Body of pancreas (tissue), 4 donors: ENCODE results near the gene EFNA3. TPM values are rescaled to one million over a fixed set of nuclear protein-coding genes. Genes with fewer than 3 reads are reported as not detected.
A peak's percentile ranks its signal among the peaks of the same experiment; 100 is the strongest.

Source experiments
- ATAC-seq: fragments of 150-250 bp; one replicate; pipeline ENCODE4 v1.9.1; 2016
- DNase-seq, 4 donors: peaks; one replicate each; pipeline ENCODE4 v3.0.0-alpha.2; 2019
- H3K27ac ChIP-seq, 4 donors: fragments of 200-600 bp; sonication (generic); 1 replicate in 3 of 4; 2 replicates in 1 of 4; pipeline versions ENCODE4 v1.5.1 to v1.6.1; 2016 to 2019; ENCODE audit warnings: mild to moderate bottlenecking in 1 of 4, mixed read lengths in 1 of 4, moderate library complexity in 1 of 4
- H3K27me3 ChIP-seq, 2 donors: fragments of 200-600 bp; sonication (generic); one replicate each; pipeline ENCODE4 v1.6.0; 2016; ENCODE audit warnings: mild to moderate bottlenecking in 1 of 2
- H3K36me3 ChIP-seq, 2 donors: fragments of 200-600 bp; sonication (generic); replicated peaks in 1 of 2; 2 replicates each; pipeline ENCODE4 v1.5.1; 2016; ENCODE audit warnings: low read depth in 2 of 2; ENCODE audit not compliant: insufficient read depth in 1 of 2
- H3K4me1 ChIP-seq: fragments of 200-600 bp; sonication (generic); one replicate; pipeline ENCODE4 v1.6.0; 2016
- H3K4me3 ChIP-seq, 2 donors: fragments of 200-600 bp; sonication (generic); 1 replicate in 1 of 2; 2 replicates in 1 of 2; pipeline ENCODE4 v1.5.1; 2016 to 2019
- H3K9me3 ChIP-seq, 3 donors: fragments of 200-600 bp; sonication (generic); 1 replicate in 2 of 3; 2 replicates in 1 of 3; pipeline ENCODE4 v1.5.1; 2016
- POLR2A ChIP-seq, 3 donors: fragments of 450-650 bp; IDR thresholded peaks; one replicate each; pipeline ENCODE4 v1.6.1; 2016; ENCODE audit warnings: antibody characterized with exemption in 3 of 3, mild to moderate bottlenecking in 2 of 3
- WGBS, 2 donors: methylation state at CpG; one replicate each; pipeline ENCODE4 v1.1.5; 2017; 5-methylcytosine and 5-hydroxymethylcytosine counted together
- intact Hi-C: fragments of 100-400 bp; cut with DNase I; formaldehyde crosslinking; loops from one replicate; pipeline ENCODE4 v1.15.1; 2023
- total RNA-seq, 2 donors: library from RNA; depleted of rRNA; stranded (reverse); fragments of >200 nt; gene quantifications; one replicate each; pipeline ENCODE4 v1.1.0, GENCODE V29; 2016
- TF ChIP-seq, protein P1 (sequence below), 7 experiments: fragments of 450-650 bp in 4 of 7; fragments of 200-600 bp in 3 of 7; sonication (generic) in 3 of 7; IDR thresholded peaks; one replicate each; pipeline ENCODE4 v1.5.1; 2016 to 2019; ENCODE audit warnings: antibody characterized with exemption in 7 of 7

EFNA3 gene
- 1 to 10 TPM in 1 of 2 donors, not detected in 1; 1.8 TPM for total RNA-seq

DNA sequence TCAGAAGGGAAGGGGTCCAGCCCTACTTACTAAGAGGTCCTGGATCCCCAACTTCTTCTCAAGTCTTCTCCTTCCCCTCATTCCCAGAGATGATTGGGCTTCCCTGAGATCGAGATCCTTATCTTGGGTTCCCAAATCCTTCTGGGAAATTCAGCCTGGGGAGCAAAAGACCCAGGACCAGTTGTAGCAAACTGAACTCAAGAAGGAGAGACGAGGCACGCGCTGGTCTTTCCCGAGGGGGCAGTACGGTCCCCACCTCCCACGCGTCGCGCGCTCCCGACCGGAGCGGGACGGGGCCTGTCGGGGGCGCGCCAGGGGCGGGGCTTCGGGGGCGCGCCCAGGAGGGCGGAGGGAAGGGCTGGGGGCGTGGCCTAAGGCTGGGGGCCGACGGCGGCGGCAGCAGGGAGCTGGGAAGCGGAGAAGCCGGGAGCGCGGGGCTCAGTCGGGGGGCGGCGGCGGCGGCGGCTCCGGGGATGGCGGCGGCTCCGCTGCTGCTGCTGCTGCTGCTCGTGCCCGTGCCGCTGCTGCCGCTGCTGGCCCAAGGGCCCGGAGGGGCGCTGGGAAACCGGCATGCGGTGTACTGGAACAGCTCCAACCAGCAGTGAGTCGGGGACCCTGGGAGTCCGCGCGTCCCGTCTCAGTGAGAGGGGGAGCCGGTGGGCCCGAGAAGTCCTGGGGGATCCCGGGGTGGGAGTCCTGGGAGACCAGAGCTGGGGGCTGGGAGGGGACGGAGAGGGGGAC, at the start of gene EFNA3:
TSS of gene EFNA3 (plus strand) at position 369 of the 741 bp plus-strand sequence. CDS start at position 474, 105 bp downstream.
- no peaks in the 10 kb centered on the region for H3K36me3 ChIP-seq
- ATAC-seq (peak; percentile 58), DNase-seq (peak; percentile 50 to 73 (median 64))
- H3K4me1 ChIP-seq = peaks cover 45% of the 10 kb centered on the region
- TF ChIP-seq, protein P1, sequence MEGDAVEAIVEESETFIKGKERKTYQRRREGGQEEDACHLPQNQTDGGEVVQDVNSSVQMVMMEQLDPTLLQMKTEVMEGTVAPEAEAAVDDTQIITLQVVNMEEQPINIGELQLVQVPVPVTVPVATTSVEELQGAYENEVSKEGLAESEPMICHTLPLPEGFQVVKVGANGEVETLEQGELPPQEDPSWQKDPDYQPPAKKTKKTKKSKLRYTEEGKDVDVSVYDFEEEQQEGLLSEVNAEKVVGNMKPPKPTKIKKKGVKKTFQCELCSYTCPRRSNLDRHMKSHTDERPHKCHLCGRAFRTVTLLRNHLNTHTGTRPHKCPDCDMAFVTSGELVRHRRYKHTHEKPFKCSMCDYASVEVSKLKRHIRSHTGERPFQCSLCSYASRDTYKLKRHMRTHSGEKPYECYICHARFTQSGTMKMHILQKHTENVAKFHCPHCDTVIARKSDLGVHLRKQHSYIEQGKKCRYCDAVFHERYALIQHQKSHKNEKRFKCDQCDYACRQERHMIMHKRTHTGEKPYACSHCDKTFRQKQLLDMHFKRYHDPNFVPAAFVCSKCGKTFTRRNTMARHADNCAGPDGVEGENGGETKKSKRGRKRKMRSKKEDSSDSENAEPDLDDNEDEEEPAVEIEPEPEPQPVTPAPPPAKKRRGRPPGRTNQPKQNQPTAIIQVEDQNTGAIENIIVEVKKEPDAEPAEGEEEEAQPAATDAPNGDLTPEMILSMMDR (IDR thresholded peaks at IDR 0.05) = no peak
- TF ChIP-seq POLR2A (IDR thresholded peaks at IDR 0.05) = no peak
- no peak within 1 kb of the TSS for H3K27ac ChIP-seq
- H3K9me3 ChIP-seq = no peaks in the 10 kb centered on the region
- intact Hi-C loops = no loop called here
- H3K27me3 ChIP-seq = peaks cover 4 to 44% of the 10 kb centered on the region in 2 donors
- WGBS, 2 donors = 1 to 6% methylated on average over 6 to 58 of the region's 59 CpGs
- H3K4me3 ChIP-seq = peak within 1 kb of the TSS; percentile 14 to 17

DNA sequence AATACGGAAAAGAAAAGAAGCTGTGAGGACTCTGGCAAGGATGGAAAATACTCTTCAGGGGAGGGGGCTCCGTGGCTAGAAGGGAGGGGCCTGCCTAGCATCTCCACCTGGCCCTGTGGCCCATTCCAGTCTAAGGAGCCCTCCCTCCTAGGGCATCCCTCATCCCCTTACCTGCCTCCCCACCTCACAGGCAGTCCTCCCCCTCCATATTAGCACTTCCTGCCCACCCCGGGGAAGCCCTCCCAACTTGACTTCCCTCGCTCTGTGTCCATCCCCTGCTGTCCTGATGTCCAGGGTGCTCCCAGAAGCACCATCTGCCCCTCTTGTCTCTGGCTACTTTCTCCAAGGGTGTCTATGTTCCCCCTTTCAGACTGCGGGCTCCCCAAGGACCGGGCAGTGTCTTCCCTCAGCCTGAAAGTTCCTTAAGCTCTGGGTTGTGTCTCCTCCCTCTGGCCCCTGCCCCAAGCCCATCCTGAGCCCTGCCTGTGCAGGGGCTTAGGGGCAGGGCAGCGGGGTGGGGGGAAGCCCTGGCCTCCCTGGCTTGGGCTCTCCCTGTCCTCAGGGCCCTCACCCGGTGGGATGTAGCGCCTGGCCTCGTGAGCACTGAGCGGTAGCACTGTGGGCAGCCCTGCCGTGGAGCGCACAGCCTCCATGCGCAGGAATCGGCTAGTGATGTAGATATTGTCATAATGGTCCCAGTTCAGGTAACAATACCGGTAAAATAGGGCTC, 49.0 kb upstream of the EFNA3 start:
- Histone ChIP-seq H3K36me3 (no peaks in the 10 kb centered on the region), H3K27me3 (no peaks in the 10 kb centered on the region), H3K9me3 (no peaks in the 10 kb centered on the region), H3K27ac (no peak overlapping the region), H3K4me3 (no peak overlapping the region), H3K4me1 (peaks cover 8% of the 10 kb centered on the region)
- TF ChIP-seq, protein P1 (IDR thresholded peaks at IDR 0.05) = no peak
- TF ChIP-seq POLR2A (IDR thresholded peaks at IDR 0.05) = no peak
- 80 to 82% methylated on average over 6 to 16 of the region's 16 CpGs for WGBS, 2 donors
- no peak for DNase-seq
- intact Hi-C loops = no loop called here
- ATAC-seq = no peak

DNA sequence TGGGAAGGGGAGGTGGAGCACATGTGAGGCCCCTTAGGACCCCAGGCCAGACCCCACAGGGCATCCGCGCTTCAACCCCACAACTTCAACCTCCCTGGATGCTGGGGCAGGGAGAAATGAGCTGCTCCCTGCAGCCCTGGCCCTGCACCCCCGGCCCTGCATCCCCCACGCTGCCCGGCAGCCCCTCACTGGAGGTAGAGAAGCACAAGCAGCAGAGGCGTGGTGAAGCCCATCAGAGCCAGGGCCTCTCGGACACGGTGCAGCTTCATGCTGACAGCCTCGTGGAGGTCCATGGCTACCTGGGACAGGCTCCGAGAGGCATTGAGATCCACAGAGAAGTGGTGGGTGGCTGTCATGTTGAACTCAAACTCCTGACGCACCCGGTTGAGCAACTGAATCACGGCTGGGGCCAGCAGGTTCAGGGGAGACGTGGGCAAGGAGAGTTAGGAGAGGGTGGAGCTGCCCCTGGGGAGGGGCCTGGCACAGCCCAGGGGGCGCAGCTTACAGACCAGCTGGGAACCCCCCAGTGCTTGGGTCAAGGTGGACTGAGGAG, 48.3 kb upstream of the EFNA3 start:
- Histone ChIP-seq H3K4me1 (peaks cover 3% of the 10 kb centered on the region), H3K36me3 (no peaks in the 10 kb centered on the region), H3K4me3 (no peak overlapping the region), H3K27me3 (no peaks in the 10 kb centered on the region), H3K27ac (no peak overlapping the region), H3K9me3 (no peaks in the 10 kb centered on the region)
- DNase-seq (no peak), ATAC-seq (no peak)
- 84 to 89% methylated on average over 5 to 15 of the region's 15 CpGs for WGBS, 2 donors
- no peak for TF ChIP-seq POLR2A (IDR thresholded peaks at IDR 0.05)
- TF ChIP-seq, protein P1 (IDR thresholded peaks at IDR 0.05) = no peak
- intact Hi-C loops = no loop called here

GRCh38 chr1:155030899-155031298, 47.7 kb upstream of the EFNA3 start:
- H3K27me3 ChIP-seq = no peaks in the 10 kb centered on the region
- H3K4me1 ChIP-seq = no peaks in the 10 kb centered on the region
- H3K9me3 ChIP-seq = no peaks in the 10 kb centered on the region
- WGBS, 2 donors = 80% methylated on average over 10 to 11 of the region's 11 CpGs
- DNase-seq = no peak
- no peak overlapping the region for H3K27ac ChIP-seq
- no peak for ATAC-seq
- intact Hi-C loops = no loop called here
- H3K36me3 ChIP-seq = no peaks in the 10 kb centered on the region
- TF ChIP-seq, protein P1 (IDR thresholded peaks at IDR 0.05) = no peak
- TF ChIP-seq POLR2A (IDR thresholded peaks at IDR 0.05) = no peak
- H3K4me3 ChIP-seq = no peak overlapping the region
